BJ (cell line): Measurements from ENCODE around the gene C10orf95. TPM values are rescaled to one million over a fixed set of nuclear protein-coding genes. Genes with fewer than 3 reads are reported as not detected.

Experiments used
- CTCF ChIA-PET: fragments of 350-600 bp; formaldehyde crosslinking; extraction: SDS; loops from one replicate; lab custom pipeline; 2021; ENCODE audit warnings: antibody characterized with exemption, inconsistent platforms; lab: Yijun Ruan, JAX
- POLR2A ChIA-PET: fragments of 300-600 bp; sonication (Branson Sonifier 250); formaldehyde crosslinking; extraction: SDS; loops from one replicate; lab custom pipeline; 2021; ENCODE audit warnings: antibody characterized with exemption; lab: Charles Lee
- DNase-seq: peaks from one replicate; pipeline ENCODE4 v3.0.0-alpha.2; 2011; ENCODE audit warnings: low read depth
- H3K27me3 ChIP-seq: 2 replicates; pipeline ENCODE4 v1.6.0; 2011; ENCODE audit warnings: low read length; ENCODE audit not compliant: control insufficient read depth, insufficient read depth
- H3K36me3 ChIP-seq: 2 replicates; pipeline ENCODE4 v1.5.1; 2011; ENCODE audit warnings: low read length; ENCODE audit not compliant: control insufficient read depth, insufficient read depth
- H3K4me3 ChIP-seq: 2 replicates; pipeline ENCODE4 v1.5.1; 2011; ENCODE audit warnings: low read depth, mild to moderate bottlenecking, control low read depth, low read length
- polyA plus RNA-seq: library from polyadenylated mRNA; depleted of rRNA; stranded (reverse); fragments of >200 nt; gene quantifications from 2 replicates; pipeline ENCODE4 v1.2.3, GENCODE V29; 2011
- TF ChIP-seq, protein P1 (sequence below): IDR thresholded peaks from 2 replicates; pipeline ENCODE4 v1.5.1; 2011; ENCODE audit warnings: low read depth, mild to moderate bottlenecking, control low read depth, inconsistent platforms, low read length, moderate library complexity; ENCODE audit not compliant: insufficient read depth

C10orf95 gene
- polyA plus RNA-seq, 1 experiment = not detected

DNA sequence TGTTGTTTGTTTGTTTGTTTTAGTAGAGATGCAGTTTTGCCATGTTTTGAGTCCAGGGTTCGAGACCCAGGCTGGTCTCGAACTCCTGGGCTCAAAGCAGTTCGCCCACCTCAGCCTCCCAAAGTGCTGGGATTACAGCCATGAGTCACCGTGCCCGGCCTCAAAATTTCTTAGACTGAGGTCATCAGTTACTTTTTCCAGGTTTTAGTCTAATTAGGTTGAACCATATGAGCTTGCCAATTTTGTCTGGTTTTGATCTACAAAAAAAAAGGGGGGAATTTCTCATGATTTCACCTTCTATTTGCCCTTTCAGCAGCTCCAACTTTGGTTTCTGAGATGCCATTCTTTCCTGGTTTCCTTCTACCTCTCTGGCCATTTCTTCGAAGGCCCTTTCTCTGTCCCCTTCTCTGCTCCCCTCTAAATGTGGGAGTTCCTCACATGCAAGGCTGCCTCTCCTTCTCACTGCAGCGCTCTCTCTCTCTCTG, 24.5 kb downstream of the C10orf95 start:
- Histone ChIP-seq H3K4me3 (no peak overlapping the region), H3K36me3 (peaks cover 8% of the 10 kb centered on the region), H3K27me3 (no peaks in the 10 kb centered on the region)
- no peak for DNase-seq
- ChIA-PET CTCF (interaction anchor here (0.7 to 7.0 kb wide), 5 partner anchors 23 to 257 kb away, joined by 3 to 37 read pairs (median 4); no protein-coding TSS in a partner anchor), POLR2A (no interaction called here)
- TF ChIP-seq, protein P1, sequence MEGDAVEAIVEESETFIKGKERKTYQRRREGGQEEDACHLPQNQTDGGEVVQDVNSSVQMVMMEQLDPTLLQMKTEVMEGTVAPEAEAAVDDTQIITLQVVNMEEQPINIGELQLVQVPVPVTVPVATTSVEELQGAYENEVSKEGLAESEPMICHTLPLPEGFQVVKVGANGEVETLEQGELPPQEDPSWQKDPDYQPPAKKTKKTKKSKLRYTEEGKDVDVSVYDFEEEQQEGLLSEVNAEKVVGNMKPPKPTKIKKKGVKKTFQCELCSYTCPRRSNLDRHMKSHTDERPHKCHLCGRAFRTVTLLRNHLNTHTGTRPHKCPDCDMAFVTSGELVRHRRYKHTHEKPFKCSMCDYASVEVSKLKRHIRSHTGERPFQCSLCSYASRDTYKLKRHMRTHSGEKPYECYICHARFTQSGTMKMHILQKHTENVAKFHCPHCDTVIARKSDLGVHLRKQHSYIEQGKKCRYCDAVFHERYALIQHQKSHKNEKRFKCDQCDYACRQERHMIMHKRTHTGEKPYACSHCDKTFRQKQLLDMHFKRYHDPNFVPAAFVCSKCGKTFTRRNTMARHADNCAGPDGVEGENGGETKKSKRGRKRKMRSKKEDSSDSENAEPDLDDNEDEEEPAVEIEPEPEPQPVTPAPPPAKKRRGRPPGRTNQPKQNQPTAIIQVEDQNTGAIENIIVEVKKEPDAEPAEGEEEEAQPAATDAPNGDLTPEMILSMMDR = no peak

GRCh38 chr10:102425444-102425843, 25.9 kb downstream of the C10orf95 start:
- no peak overlapping the region for H3K4me3 ChIP-seq
- no peaks in the 10 kb centered on the region for H3K27me3 ChIP-seq
- POLR2A ChIA-PET = no interaction called here
- CTCF ChIA-PET = interaction anchor here (0.7 to 7.0 kb wide), 4 partner anchors 26 to 245 kb away, joined by 3 to 60 read pairs (median 22); no protein-coding TSS in a partner anchor
- no peak for DNase-seq
- peaks cover 8% of the 10 kb centered on the region for H3K36me3 ChIP-seq
- TF ChIP-seq, protein P1 = no peak

GRCh38 chr10:102424916-102425315, 26.4 kb downstream of the C10orf95 start:
- no peak for DNase-seq
- no peaks in the 10 kb centered on the region for H3K27me3 ChIP-seq
- TF ChIP-seq, protein P1 = no peak
- ChIA-PET CTCF (interaction anchor here (6.4 to 7.0 kb wide), 2 partner anchors 54 to 194 kb away, joined by 37 to 60 read pairs; no protein-coding TSS in a partner anchor), POLR2A (interaction anchor here (0.5 kb wide), 1 partner anchor 27 kb away, joined by 4 read pairs; no protein-coding TSS in a partner anchor)
- peaks cover 8% of the 10 kb centered on the region for H3K36me3 ChIP-seq
- no peak overlapping the region for H3K4me3 ChIP-seq

GRCh38 chr10:102424145-102424544, 27.2 kb downstream of the C10orf95 start:
- DNase-seq = no peak
- Histone ChIP-seq H3K36me3 (peaks cover 8% of the 10 kb centered on the region), H3K27me3 (no peaks in the 10 kb centered on the region), H3K4me3 (no peak overlapping the region)
- ChIA-PET POLR2A (interaction anchor here (0.5 kb wide), 1 partner anchor 28 kb away, joined by 4 read pairs; no protein-coding TSS in a partner anchor), CTCF (interaction anchor here (0.8 to 7.0 kb wide), 9 partner anchors 8 to 197 kb away, joined by 3 to 60 read pairs (median 14); partner anchors contain the start of genes CUEDC2 and ELOVL3)
- TF ChIP-seq, protein P1 = no peak

DNA sequence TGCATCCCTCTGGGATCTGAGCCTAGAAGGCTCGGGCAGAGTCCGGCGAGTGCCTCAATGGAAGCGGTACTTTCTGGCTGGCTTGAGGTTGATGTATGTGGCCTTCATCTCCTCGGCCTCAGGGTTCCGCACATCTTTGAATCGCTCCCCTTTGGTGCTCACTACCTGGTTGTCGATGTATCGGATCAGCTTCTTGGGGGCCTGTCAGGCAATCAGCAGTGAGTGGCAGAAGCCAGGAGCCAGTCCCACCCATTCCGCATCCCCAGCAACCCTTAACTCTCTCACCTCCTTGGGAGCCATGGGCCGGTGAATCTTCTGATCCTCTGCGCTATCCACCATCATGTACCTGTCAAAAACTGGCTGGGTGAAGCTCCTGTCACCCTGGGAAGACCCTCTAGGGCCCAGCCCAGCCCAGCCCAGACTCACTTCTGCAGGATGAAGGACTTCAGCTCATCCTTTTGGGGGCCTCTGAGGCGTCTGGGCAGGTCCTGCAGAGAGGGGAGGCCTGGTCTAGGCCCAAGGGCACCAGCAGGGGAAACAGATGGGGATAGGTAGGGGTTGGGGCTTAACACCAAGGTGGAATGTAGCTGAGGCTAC, 27.9 kb downstream of the C10orf95 start:
- no peak for DNase-seq
- Histone ChIP-seq H3K27me3 (no peaks in the 10 kb centered on the region), H3K36me3 (peaks cover 8% of the 10 kb centered on the region), H3K4me3 (no peak overlapping the region)
- CTCF ChIA-PET = interaction anchor here (0.6 to 7.0 kb wide), 21 partner anchors 9 to 291 kb away, joined by 3 to 60 read pairs (median 5); partner anchors contain the start of genes C10orf95, CUEDC2, ELOVL3 and PPRC1
- POLR2A ChIA-PET = no interaction called here
- TF ChIP-seq, protein P1 = no peak
